ENCODE results near the gene TCP11. TPM values are rescaled to one million over a fixed set of nuclear protein-coding genes. Genes with fewer than 3 reads are reported as not detected.

Gene TCP11
- total and polyA plus RNA-seq, 2 of the 13 experiments (the other 11 are each of a cell fraction or from before 2014, with no cell fraction given): 0.04 TPM; not detected in 1

- Histone ChIP-seq H3K9me3 (ENCODE audit: low read length) (no peaks in the 10 kb centered on the region), H3K27ac (ENCODE audit: extremely low read length, insufficient read depth, low read length) (no peak overlapping the region), H2AFZ (ENCODE audit: low read length) (no peak overlapping the region), H4K20me1 (ENCODE audit: insufficient read depth, low read length) (no peaks in the 10 kb centered on the region), H3K79me2 (ENCODE audit: insufficient read depth, low read length) (no peaks in the 10 kb centered on the region), H3K9ac (ENCODE audit: insufficient read depth, low read depth, low read length) (no peak overlapping the region), H3K36me3 (replicated peaks in 1 of 2; ENCODE audit: control insufficient read depth in 1 of 2, insufficient read depth in 2 of 2, low read length in 2 of 2) (no peaks in the 10 kb centered on the region), H3K4me1 (ENCODE audit: insufficient read depth, low read length) (peaks cover 7% of the 10 kb centered on the region), H3K4me3 (replicated peaks in 1 of 3; ENCODE audit: insufficient read depth in 1 of 3, low read depth in 2 of 3, low read length in 3 of 3) (no peak overlapping the region), H3K27me3 (ENCODE audit: control insufficient read depth in 1 of 2, insufficient read depth in 2 of 2, low read length in 2 of 2) (peaks cover 0 to 10% of the 10 kb centered on the region in 2 experiments; a peak in 1 of 5 replicates), H3K4me2 (ENCODE audit: low read depth, low read length) (0 out of 2 replicates have a peak overlapping the region, but pooled peaks have one; percentile 2)
- in situ Hi-C loops (cut with HindIII; ENCODE audit: extremely low pct_ligation_motif_present, low pct_unique_long_range_greater_than_20kb): no loop called here
- intact Hi-C loops (cut with micrococcal nuclease; ENCODE audit: unreplicated experiment): no loop called here
- WGBS (ENCODE audit: low lambda C conversion rate): 9% methylated on average over 3 of the region's 3 CpGs
- ChIA-PET CTCF (ENCODE audit: low intra/inter-chr PET ratio, low total read pairs) (no interaction called here), POLR2A (no interaction called here)
- no TSS peak for BruUV-seq (replicated peaks)
- DNase-seq (ENCODE audit: low spot score) (no peak), FAIRE-seq (no peak), ATAC-seq (no peak)
- TF ChIP-seq NR0B2 (CRISPR knock-in tag; IDR thresholded peaks at IDR 0.05) (no peak), XBP1 (CRISPR knock-in tag; IDR thresholded peaks at IDR 0.05) (no peak), NFIB (CRISPR knock-in tag; IDR thresholded peaks at IDR 0.05; ENCODE audit: borderline replicate concordance) (no peak), CEBPB (IDR thresholded peaks at IDR 0.05; ENCODE audit: borderline replicate concordance, low read depth, low read length) (peak; percentile 33; the same call in 1 of the 2 replicates), ZSCAN21 (CRISPR knock-in tag; IDR thresholded peaks at IDR 0.05; ENCODE audit: borderline replicate concordance) (no peak), NFYB (CRISPR knock-in tag; IDR thresholded peaks at IDR 0.05) (peak; percentile 71), NFYC (CRISPR knock-in tag; IDR thresholded peaks at IDR 0.05) (peak; percentile 64; the same call in 1 of the 2 replicates), ZNF143 (CRISPR knock-in tag; IDR thresholded peaks at IDR 0.05) (peak; percentile 77)
- TF ChIP-seq, protein P1, sequence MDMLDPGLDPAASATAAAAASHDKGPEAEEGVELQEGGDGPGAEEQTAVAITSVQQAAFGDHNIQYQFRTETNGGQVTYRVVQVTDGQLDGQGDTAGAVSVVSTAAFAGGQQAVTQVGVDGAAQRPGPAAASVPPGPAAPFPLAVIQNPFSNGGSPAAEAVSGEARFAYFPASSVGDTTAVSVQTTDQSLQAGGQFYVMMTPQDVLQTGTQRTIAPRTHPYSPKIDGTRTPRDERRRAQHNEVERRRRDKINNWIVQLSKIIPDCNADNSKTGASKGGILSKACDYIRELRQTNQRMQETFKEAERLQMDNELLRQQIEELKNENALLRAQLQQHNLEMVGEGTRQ (IDR thresholded peaks at IDR 0.05; ENCODE audit: low read depth, low read length): no peak
- TF ChIP-seq, protein P1 (CRISPR knock-in tag; IDR thresholded peaks at IDR 0.05; ENCODE audit: borderline replicate concordance): peak; percentile 55; the same call in 1 of the 2 replicates
Measured at GRCh38 chr6:35177157-35177556, 36.0 kb upstream of the TCP11 start.

All from HepG2 (cell line).